Panc1 (cell line): ENCODE measurements around the gene MGAT1. TPM values are rescaled to one million over a fixed set of nuclear protein-coding genes. Genes with fewer than 3 reads are reported as not detected.

Source experiments
- ATAC-seq: fragments of 200-7000 bp; cut with Tn5 transposase; 2 replicates; pipeline ENCODE4 v1.9.1; 2020; ENCODE audit warnings: mild to moderate bottlenecking, moderate library complexity
- BruUV-seq: library from RNA; stranded (reverse); fragments of 400-500 nt; replicated peaks from 2 replicates; lab custom pipeline; 2021; lab: Mats Ljungman, UMichigan
- CTCF ChIA-PET: fragments of 300-600 bp; sonication (Branson Sonifier 250); formaldehyde crosslinking; loops from one replicate; lab custom pipeline; 2022; ENCODE audit warnings: antibody characterized with exemption; lab: Charles Lee
- POLR2A ChIA-PET: fragments of 300-600 bp; sonication (Branson Sonifier 250); formaldehyde crosslinking; loops from one replicate; lab custom pipeline; 2022; ENCODE audit warnings: antibody characterized with exemption; lab: Charles Lee
- DNase-seq: peaks from one replicate; pipeline ENCODE4 v3.0.0-alpha.2; 2010; ENCODE audit warnings: low read depth, low spot score
- H3K27ac ChIP-seq: 2 replicates; pipeline ENCODE4 v1.5.1; 2011; ENCODE audit warnings: mild to moderate bottlenecking, low read length, inconsistent platforms
- H3K27me3 ChIP-seq: fragments of 200-500 bp; sonication (Bioruptor generic); 2 replicates; pipeline ENCODE4 v1.6.0; 2014; ENCODE audit warnings: low read length, inconsistent platforms; ENCODE audit not compliant: control insufficient read depth, insufficient read depth
- H3K36me3 ChIP-seq: fragments of 200-500 bp; sonication (Bioruptor generic); 2 replicates; pipeline ENCODE4 v1.5.1; 2014; ENCODE audit warnings: inconsistent platforms, mild to moderate bottlenecking, low read length, moderate library complexity; ENCODE audit not compliant: control insufficient read depth, insufficient read depth
- H3K4me1 ChIP-seq: 2 replicates; pipeline ENCODE4 v1.5.1; 2011; ENCODE audit warnings: inconsistent platforms, mild to moderate bottlenecking, low read length, moderate library complexity; ENCODE audit not compliant: control insufficient read depth, insufficient read depth
- H3K4me3 ChIP-seq, 2 experiments: 2 replicates each; pipeline ENCODE4 v1.5.1; 2011 to 2012; ENCODE audit warnings: low read depth in 2 of 2, low read length in 2 of 2, mild to moderate bottlenecking in 2 of 2, inconsistent platforms in 1 of 2, moderate library complexity in 1 of 2
- H3K9me3 ChIP-seq: fragments of 200-500 bp; sonication (Bioruptor generic); 2 replicates; pipeline ENCODE4 v1.5.1; 2014; ENCODE audit warnings: low read depth, mild to moderate bottlenecking, inconsistent platforms, low read length, moderate library complexity; ENCODE audit not compliant: control insufficient read depth, insufficient read depth
- POLR2AphosphoS5 ChIP-seq: IDR thresholded peaks from 2 replicates; pipeline ENCODE4 v1.6.1; 2012; ENCODE audit warnings: mild to moderate bottlenecking, low read depth, low read length, moderate library complexity
- SIN3A ChIP-seq: IDR thresholded peaks from 2 replicates; pipeline ENCODE4 v1.6.1; 2012; ENCODE audit warnings: low read depth, mild to moderate bottlenecking, low read length, moderate library complexity, borderline replicate concordance; ENCODE audit not compliant: insufficient read depth
- TCF7L2 ChIP-seq: IDR thresholded peaks from 2 replicates; pipeline ENCODE4 v1.6.1; 2011; ENCODE audit warnings: mild to moderate bottlenecking, low read depth, low read length, inconsistent platforms
- in situ Hi-C: cut with HindIII; loops from 2 replicates; pipeline ENCODE4 v1.10.0; 2016; ENCODE audit warnings: low sequenced_read_pairs, low pct_unique_long_range_greater_than_20kb
- intact Hi-C: fragments of 100-400 bp; cut with micrococcal nuclease; formaldehyde crosslinking; loops from one replicate; pipeline ENCODE4 v1.10.0; 2022; ENCODE audit not compliant: unreplicated experiment
- total RNA-seq: library from RNA; stranded (reverse); gene quantifications from one replicate; pipeline ENCODE4 v1.2.1, GENCODE V29; 2021; ENCODE audit not compliant: unreplicated experiment
- TF ChIP-seq, protein P1 (sequence below), 2 experiments: IDR thresholded peaks; 2 replicates each; pipeline ENCODE4 v1.6.1; 2011 to 2012; ENCODE audit warnings: low read depth in 2 of 2, control low read depth in 1 of 2, low read length in 1 of 2, mild to moderate bottlenecking in 1 of 2, moderate library complexity in 1 of 2; ENCODE audit not compliant: insufficient read depth in 1 of 2
- TF ChIP-seq, protein P2 (sequence below): fragments of 450-650 bp; IDR thresholded peaks from 2 replicates; pipeline ENCODE4 v1.5.1; 2017; ENCODE audit warnings: mild to moderate bottlenecking

Gene MGAT1
- total RNA-seq, 1 experiment from 2014 or later: 113 TPM

DNA sequence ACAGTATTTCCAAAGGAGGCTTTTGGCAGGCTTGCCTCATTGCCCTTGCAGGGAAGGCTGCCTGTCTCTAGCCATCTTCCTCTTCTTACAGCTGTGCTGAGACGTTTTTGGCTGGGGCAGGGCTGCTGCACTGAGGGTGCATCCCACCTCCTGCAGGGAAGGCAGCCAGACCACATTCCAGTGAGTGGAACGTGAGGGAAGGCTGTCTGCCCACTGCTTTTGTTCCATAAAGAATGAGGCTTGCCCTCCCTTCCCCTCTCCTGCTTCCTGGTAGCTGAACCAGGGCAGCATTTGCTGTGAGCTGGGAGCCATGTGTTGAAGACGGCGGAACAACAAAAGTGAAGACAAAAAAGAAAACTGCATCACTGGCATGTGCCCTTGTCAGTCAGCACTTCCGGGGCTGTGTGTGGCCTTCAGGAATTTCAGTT is 16.8 kb downstream of the MGAT1 start:
- intact Hi-C loops: loop anchor here (5.0 kb wide), 1 partner anchor 71 kb away; no protein-coding TSS in a partner anchor
- in situ Hi-C loops: no loop called here
- no TSS peak for BruUV-seq
- POLR2A ChIA-PET: no interaction called here
- CTCF ChIA-PET: interaction anchor here (0.5 to 1.1 kb wide), 2 partner anchors 16 to 70 kb away, joined by 3 read pairs; partner anchors contain the start of gene MGAT1
- no peaks in the 10 kb centered on the region for H3K27me3 ChIP-seq
- H3K4me1 ChIP-seq: peaks cover 18% of the 10 kb centered on the region
- DNase-seq (no peak), ATAC-seq (peak; percentile 27; the same call in 1 of the 2 replicates)
- H3K9me3 ChIP-seq: no peaks in the 10 kb centered on the region
- no peaks in the 10 kb centered on the region for H3K36me3 ChIP-seq
- TF ChIP-seq TCF7L2 (no peak), SIN3A (no peak), POLR2AphosphoS5 (no peak)
- TF ChIP-seq, protein P1, sequence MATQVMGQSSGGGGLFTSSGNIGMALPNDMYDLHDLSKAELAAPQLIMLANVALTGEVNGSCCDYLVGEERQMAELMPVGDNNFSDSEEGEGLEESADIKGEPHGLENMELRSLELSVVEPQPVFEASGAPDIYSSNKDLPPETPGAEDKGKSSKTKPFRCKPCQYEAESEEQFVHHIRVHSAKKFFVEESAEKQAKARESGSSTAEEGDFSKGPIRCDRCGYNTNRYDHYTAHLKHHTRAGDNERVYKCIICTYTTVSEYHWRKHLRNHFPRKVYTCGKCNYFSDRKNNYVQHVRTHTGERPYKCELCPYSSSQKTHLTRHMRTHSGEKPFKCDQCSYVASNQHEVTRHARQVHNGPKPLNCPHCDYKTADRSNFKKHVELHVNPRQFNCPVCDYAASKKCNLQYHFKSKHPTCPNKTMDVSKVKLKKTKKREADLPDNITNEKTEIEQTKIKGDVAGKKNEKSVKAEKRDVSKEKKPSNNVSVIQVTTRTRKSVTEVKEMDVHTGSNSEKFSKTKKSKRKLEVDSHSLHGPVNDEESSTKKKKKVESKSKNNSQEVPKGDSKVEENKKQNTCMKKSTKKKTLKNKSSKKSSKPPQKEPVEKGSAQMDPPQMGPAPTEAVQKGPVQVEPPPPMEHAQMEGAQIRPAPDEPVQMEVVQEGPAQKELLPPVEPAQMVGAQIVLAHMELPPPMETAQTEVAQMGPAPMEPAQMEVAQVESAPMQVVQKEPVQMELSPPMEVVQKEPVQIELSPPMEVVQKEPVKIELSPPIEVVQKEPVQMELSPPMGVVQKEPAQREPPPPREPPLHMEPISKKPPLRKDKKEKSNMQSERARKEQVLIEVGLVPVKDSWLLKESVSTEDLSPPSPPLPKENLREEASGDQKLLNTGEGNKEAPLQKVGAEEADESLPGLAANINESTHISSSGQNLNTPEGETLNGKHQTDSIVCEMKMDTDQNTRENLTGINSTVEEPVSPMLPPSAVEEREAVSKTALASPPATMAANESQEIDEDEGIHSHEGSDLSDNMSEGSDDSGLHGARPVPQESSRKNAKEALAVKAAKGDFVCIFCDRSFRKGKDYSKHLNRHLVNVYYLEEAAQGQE (IDR thresholded peaks at IDR 0.05; ENCODE audit: insufficient read depth in 1 of 2, low read depth in 2 of 2, low read length in 1 of 2): no peak
- TF ChIP-seq, protein P2, sequence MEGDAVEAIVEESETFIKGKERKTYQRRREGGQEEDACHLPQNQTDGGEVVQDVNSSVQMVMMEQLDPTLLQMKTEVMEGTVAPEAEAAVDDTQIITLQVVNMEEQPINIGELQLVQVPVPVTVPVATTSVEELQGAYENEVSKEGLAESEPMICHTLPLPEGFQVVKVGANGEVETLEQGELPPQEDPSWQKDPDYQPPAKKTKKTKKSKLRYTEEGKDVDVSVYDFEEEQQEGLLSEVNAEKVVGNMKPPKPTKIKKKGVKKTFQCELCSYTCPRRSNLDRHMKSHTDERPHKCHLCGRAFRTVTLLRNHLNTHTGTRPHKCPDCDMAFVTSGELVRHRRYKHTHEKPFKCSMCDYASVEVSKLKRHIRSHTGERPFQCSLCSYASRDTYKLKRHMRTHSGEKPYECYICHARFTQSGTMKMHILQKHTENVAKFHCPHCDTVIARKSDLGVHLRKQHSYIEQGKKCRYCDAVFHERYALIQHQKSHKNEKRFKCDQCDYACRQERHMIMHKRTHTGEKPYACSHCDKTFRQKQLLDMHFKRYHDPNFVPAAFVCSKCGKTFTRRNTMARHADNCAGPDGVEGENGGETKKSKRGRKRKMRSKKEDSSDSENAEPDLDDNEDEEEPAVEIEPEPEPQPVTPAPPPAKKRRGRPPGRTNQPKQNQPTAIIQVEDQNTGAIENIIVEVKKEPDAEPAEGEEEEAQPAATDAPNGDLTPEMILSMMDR: no peak
- no peak overlapping the region for H3K4me3 ChIP-seq
- peak overlapping the region; percentile 39 for H3K27ac ChIP-seq

DNA sequence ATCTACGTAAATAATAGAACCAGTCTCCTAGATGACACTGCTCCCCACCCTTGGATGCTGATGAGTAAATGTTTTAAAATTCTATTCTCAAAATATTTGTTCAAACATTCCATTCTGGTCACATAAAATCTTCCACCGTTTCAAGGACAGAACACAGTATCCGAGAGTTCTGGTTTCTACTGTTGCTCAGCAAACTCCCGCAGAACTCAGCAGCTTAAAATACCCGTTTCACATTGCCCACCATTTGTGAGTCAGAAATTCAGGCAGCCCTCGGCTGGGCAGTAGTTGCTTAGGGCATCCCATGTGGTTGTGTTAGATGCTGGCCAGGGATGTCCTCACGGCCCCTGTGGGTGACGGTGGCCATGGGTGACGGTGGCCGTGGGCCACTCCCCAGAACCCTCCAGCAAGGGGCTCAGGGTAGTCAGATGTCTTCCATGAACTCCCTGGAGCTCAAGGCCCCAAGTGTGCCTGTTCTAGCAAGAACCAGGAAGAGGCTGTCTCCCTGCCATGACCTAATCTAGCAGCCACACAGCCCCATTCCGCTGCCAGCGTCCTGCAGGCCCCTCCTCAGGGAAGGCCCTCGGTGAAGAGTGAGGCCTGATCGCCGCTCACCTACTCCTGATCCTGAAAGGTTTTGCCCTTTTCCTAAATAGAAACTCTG is 17.4 kb downstream of the MGAT1 start:
- POLR2A ChIA-PET: no interaction called here
- no TSS peak for BruUV-seq
- ATAC-seq (no peak), DNase-seq (no peak)
- in situ Hi-C loops (no loop called here), intact Hi-C loops (loop anchor here (5.0 kb wide), 1 partner anchor 72 kb away; no protein-coding TSS in a partner anchor)
- TF ChIP-seq POLR2AphosphoS5: no peak
- TF ChIP-seq, protein P1 (IDR thresholded peaks at IDR 0.05; ENCODE audit: insufficient read depth in 1 of 2, low read depth in 2 of 2, low read length in 1 of 2): no peak
- no peak for TF ChIP-seq TCF7L2
- TF ChIP-seq, protein P2: no peak
- no peak for TF ChIP-seq SIN3A
- CTCF ChIA-PET: interaction anchor here (1.1 kb wide), 1 partner anchor 17 kb away, joined by 3 read pairs; the partner anchor contains the start of gene MGAT1
- peaks cover 18% of the 10 kb centered on the region for H3K4me1 ChIP-seq
- peak overlapping the region; percentile 39; the same call in 1 of the 2 replicates for H3K27ac ChIP-seq
- no peaks in the 10 kb centered on the region for H3K36me3 ChIP-seq
- H3K9me3 ChIP-seq: no peaks in the 10 kb centered on the region
- H3K27me3 ChIP-seq: no peaks in the 10 kb centered on the region
- no peak overlapping the region for H3K4me3 ChIP-seq
